Sigmoid colon (tissue), 3 donors: ENCODE data around the gene BTBD9.

ENCODE experiments used
- CTCF ChIP-seq, 4 experiments: fragments of 450-650 bp in 3 of 4; fragments of 200-600 bp in 1 of 4; IDR thresholded peaks; one replicate each; pipeline ENCODE4 v1.5.1; 2016 to 2019; ENCODE audit warnings: antibody characterized with exemption in 4 of 4, mild to moderate bottlenecking in 3 of 4, moderate library complexity in 2 of 4
- POLR2A ChIP-seq, 2 donors: fragments of 450-650 bp; IDR thresholded peaks; one replicate each; pipeline ENCODE4 v1.6.1; 2016; ENCODE audit warnings: antibody characterized with exemption in 2 of 2, mild to moderate bottlenecking in 2 of 2, moderate library complexity in 2 of 2

DNA sequence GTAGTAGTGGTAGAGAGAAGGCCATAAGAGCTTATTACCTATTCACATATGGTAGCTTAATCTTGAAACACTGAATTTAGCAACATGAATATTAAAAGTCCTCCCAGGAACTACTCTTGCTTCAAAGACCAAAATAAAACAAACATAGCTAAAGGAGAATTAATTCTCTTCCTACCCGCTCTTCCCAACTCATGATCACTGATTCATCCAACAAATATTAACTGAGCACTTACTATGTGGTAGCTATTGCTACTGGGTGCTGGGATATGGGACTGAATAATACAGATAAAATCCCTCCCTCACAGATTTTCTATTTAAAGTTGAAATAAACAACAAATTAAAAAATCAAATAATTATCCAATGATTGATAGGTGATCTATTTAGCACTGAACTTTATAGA is 287.1 kb downstream of the BTBD9 start:
- TF ChIP-seq CTCF (IDR thresholded peaks at IDR 0.05) (no peak), POLR2A (IDR thresholded peaks at IDR 0.05) (no peak)
